Measurements from ENCODE around the gene PRR30. TPM values are rescaled to one million over a fixed set of nuclear protein-coding genes. Genes with fewer than 3 reads are reported as not detected.

The PRR30 gene
- total and polyA plus RNA-seq, 2 donors (not counting 3 experiments of a cell fraction or from before 2014, with no cell fraction given), result not detected

- no TSS peak for BruUV-seq (replicated peaks)
- Histone ChIP-seq H2AFZ (ENCODE audit: low read depth, low read length) (peak within 1 kb of the TSS; percentile 88), H4K20me1 (replicated peaks; ENCODE audit: control insufficient read depth, extremely low read depth, insufficient read depth, low read length) (no peaks in the 10 kb centered on the region), H3K4me2 (ENCODE audit: insufficient read depth, low read length) (peak within 1 kb of the TSS; percentile 9), H3K4me3 (replicated peaks in 1 of 3; ENCODE audit: insufficient read depth in 1 of 3, low read depth in 1 of 3, low read length in 3 of 3) (peak within 1 kb of the TSS in 2 of 3 experiments; percentile 5 to 43), H3K4me1 (ENCODE audit: control insufficient read depth, extremely low read depth, insufficient read depth, low read length) (no peaks in the 10 kb centered on the region), H3K27me3 (ENCODE audit: control insufficient read depth in 2 of 2, insufficient read depth in 2 of 2, low read length in 2 of 2) (peaks cover 13 to 25% of the 10 kb centered on the region in 2 experiments), H3K79me2 (ENCODE audit: control insufficient read depth, insufficient read depth, low read length) (no peaks in the 10 kb centered on the region), H3K9ac (replicated peaks; ENCODE audit: extremely low read depth, insufficient read depth, low read length) (no peak within 1 kb of the TSS), H3K9me3 (replicated peaks; ENCODE audit: control insufficient read depth, insufficient read depth, low read length) (no peaks in the 10 kb centered on the region), H3K9me1 (replicated peaks; ENCODE audit: control insufficient read depth, extremely low read depth, insufficient read depth, low read length) (no peaks in the 10 kb centered on the region), H3K36me3 (ENCODE audit: control insufficient read depth in 2 of 2, extremely low read depth in 1 of 2, insufficient read depth in 2 of 2, low read length in 2 of 2) (no peaks in the 10 kb centered on the region), H3K27ac (ENCODE audit: insufficient read depth, low read depth, low read length) (no peak within 1 kb of the TSS)
- no peak for TF ChIP-seq FOS (IDR thresholded peaks at IDR 0.05; ENCODE audit: borderline replicate concordance, insufficient read depth, low read length)
- TF ChIP-seq CTCF (IDR thresholded peaks at IDR 0.05; ENCODE audit: extremely low read depth in 1 of 2, insufficient read depth in 1 of 2, low read depth in 1 of 2, low read length in 2 of 2), result no peak
- TF ChIP-seq POLR2AphosphoS5 (IDR thresholded peaks at IDR 0.05; ENCODE audit: insufficient read depth, low read depth, low read length), result no peak
- TF ChIP-seq EZH2 (IDR thresholded peaks at IDR 0.05; ENCODE audit: borderline replicate concordance, low read depth, low read length, severe bottlenecking), result peak; percentile 51
- TF ChIP-seq, protein P1, sequence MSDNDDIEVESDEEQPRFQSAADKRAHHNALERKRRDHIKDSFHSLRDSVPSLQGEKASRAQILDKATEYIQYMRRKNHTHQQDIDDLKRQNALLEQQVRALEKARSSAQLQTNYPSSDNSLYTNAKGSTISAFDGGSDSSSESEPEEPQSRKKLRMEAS (IDR thresholded peaks at IDR 0.05; ENCODE audit: insufficient read depth, insufficient read length), result peak; percentile 68
- DNase-seq (ENCODE audit: low read depth, low spot score) (peak; percentile 22), FAIRE-seq (no peak)
- ChIA-PET POLR2A (no interaction called here), CTCF (interaction anchor here (0.8 kb wide), 2 partner anchors 11 to 184 kb away, joined by 3 to 4 read pairs; no protein-coding TSS in a partner anchor)
- intact Hi-C loops (cut with micrococcal nuclease), result no loop called here
- dilution Hi-C loops (cut with MboI; ENCODE audit: extremely low pct_ligation_motif_present, low sequenced_read_pairs), result no loop called here
These were observed 20.5 kb downstream of the PRR30 start, which contains the start of gene CGREF1 for GRCh38 chr2:27118525-27119329. Gene CGREF1, minus strand, starts transcription at chr2:27119128. Its CDS starts 14,762 bp downstream, at chr2:27104366.

All from endothelial cell of umbilical vein (primary cell).